Measurements from ENCODE around the gene SSTR3.

- TF ChIP-seq PRDM15 (CRISPR knock-in tag; IDR thresholded peaks at IDR 0.05) (no peak), RELA (IDR thresholded peaks at IDR 0.05; ENCODE audit: borderline replicate concordance, partially characterized antibody) (no peak), POLR2A (IDR thresholded peaks at IDR 0.05; ENCODE audit: low read depth, low read length) (no peak), STAT3 (IDR thresholded peaks at IDR 0.05; ENCODE audit: low read depth, low read length) (no peak), CTCF (IDR thresholded peaks at IDR 0.05 in 2 of 3, conservative IDR thresholded peaks at IDR 0.05 in 1 of 3; ENCODE audit: control insufficient read depth in 2 of 3, extremely low read depth in 1 of 3, insufficient read depth in 1 of 3, low read depth in 3 of 3, low read length in 3 of 3) (no peak)
These were observed 5.1 kb downstream of the SSTR3 start for GRCh38 chr22:37206841-37207821.

Measured in GM12878 (cell line).